ENCODE results near the gene PEX16.

The PEX16 gene

DNA sequence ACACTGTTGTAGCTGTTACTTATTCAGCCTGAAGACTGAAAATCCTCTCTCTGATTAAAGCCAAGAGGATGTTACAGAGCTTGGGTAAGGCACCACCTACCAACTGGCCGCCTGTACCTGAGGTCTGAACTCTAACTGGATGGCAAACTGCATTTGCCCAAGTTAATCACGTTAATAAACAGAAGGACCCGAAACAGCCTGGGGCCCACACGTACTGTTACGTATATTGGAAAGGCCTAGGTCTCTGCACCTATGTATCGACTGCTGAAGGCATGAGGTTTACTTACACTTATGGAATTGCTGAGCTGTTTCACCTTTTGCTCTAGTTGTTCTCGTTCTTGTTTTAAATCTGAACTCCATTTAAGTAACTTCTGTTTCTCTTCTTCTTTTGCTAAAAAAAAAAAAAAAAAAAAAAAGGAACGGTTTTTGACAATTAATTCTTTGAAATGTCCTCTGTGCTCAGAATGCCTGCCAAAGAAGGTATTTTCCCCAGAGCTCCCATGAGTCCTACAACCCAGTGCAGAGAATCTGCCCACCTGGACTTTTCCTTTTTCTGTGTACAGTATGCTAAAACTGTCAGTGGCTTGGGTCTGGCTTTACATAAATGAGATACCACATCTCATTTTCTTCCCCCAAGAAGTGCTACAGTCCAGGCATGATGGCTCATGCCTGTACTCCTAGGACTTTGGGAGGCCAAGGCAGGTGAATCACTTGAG lies 17.8 kb upstream of the PEX16 start:
- H3K27ac ChIP-seq, result peak overlapping the region; percentile 72
- TF ChIP-seq CTCF (conservative IDR thresholded peaks at IDR 0.05), result no peak

GRCh38 chr11:45934580-45935318 lies 17.1 kb upstream of the PEX16 start:
- no peak for TF ChIP-seq CTCF (conservative IDR thresholded peaks at IDR 0.05)
- H3K27ac ChIP-seq, result peak overlapping the region; percentile 72

DNA sequence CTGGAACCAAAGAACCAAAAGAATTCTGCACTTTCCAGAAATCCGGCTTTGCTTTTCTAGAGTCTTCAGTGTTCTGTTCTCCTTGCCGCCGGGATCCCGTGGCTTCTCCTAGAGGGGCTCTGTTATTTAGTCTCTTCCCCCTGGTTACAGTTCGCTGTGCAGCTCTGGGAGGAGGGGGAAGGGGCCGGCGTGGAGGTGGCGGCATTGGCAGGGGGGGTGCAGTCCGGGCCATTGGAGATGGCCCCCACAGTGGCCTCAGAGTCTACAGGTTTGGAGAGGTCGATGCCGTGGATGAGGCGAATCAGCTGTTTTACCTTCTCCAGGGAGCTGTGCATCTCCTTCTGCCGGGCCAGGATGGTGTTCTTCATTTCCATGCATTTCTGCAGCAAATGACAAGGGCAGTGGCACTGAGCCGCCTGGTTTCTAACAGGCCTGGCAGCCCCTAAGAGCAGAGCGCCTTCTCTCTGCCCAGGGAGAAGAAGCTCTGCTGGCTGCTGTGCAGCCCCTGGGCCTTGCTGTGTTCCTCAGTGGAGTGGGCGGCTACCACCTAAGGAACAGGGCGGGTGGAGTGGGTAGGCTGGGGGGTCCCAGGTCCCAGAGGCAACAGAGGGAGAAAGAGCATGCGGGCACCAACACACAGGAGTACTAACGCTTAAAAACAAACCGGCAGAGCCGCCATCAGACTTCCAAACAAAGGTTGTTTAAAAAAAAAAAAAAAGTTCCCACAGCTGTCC lies 16.3 kb upstream of the PEX16 start:
- no peak for TF ChIP-seq CTCF (conservative IDR thresholded peaks at IDR 0.05)

GRCh38 chr11:45933131-45933831 lies 15.6 kb upstream of the PEX16 start:
- TF ChIP-seq CTCF (conservative IDR thresholded peaks at IDR 0.05), result no peak
- peak overlapping the region; percentile 72 for H3K27ac ChIP-seq

More for the DNA sequence above, 16.3 kb upstream of the PEX16 start:
- peak overlapping the region; percentile 72 for H3K27ac ChIP-seq

- H3K27ac ChIP-seq, result peak overlapping the region; percentile 72
- TF ChIP-seq CTCF (conservative IDR thresholded peaks at IDR 0.05), result no peak
Measured at GRCh38 chr11:45932217-45932616, 14.5 kb upstream of the PEX16 start.

GRCh38 chr11:45931739-45932138 lies 14.1 kb upstream of the PEX16 start:
- peak overlapping the region; percentile 72 for H3K27ac ChIP-seq
- TF ChIP-seq CTCF (conservative IDR thresholded peaks at IDR 0.05), result no peak

Data from VCaP (cell line).